Panc1 (cell line): Measurements from ENCODE around the gene ATP10A. TPM values are rescaled to one million over a fixed set of nuclear protein-coding genes. Genes with fewer than 3 reads are reported as not detected.

Experiments
- ATAC-seq: fragments of 200-7000 bp; cut with Tn5 transposase; 2 replicates; pipeline ENCODE4 v1.9.1; 2020; ENCODE audit warnings: mild to moderate bottlenecking, moderate library complexity
- BruUV-seq: library from RNA; stranded (reverse); fragments of 400-500 nt; replicated peaks from 2 replicates; lab custom pipeline; 2021; lab: Mats Ljungman, UMichigan
- CTCF ChIA-PET: fragments of 300-600 bp; sonication (Branson Sonifier 250); formaldehyde crosslinking; loops from one replicate; lab custom pipeline; 2022; ENCODE audit warnings: antibody characterized with exemption; lab: Charles Lee
- POLR2A ChIA-PET: fragments of 300-600 bp; sonication (Branson Sonifier 250); formaldehyde crosslinking; loops from one replicate; lab custom pipeline; 2022; ENCODE audit warnings: antibody characterized with exemption; lab: Charles Lee
- DNase-seq: peaks from one replicate; pipeline ENCODE4 v3.0.0-alpha.2; 2010; ENCODE audit warnings: low read depth, low spot score
- H3K27ac ChIP-seq: 2 replicates; pipeline ENCODE4 v1.5.1; 2011; ENCODE audit warnings: mild to moderate bottlenecking, low read length, inconsistent platforms
- H3K27me3 ChIP-seq: fragments of 200-500 bp; sonication (Bioruptor generic); 2 replicates; pipeline ENCODE4 v1.6.0; 2014; ENCODE audit warnings: low read length, inconsistent platforms; ENCODE audit not compliant: control insufficient read depth, insufficient read depth
- H3K36me3 ChIP-seq: fragments of 200-500 bp; sonication (Bioruptor generic); 2 replicates; pipeline ENCODE4 v1.5.1; 2014; ENCODE audit warnings: inconsistent platforms, mild to moderate bottlenecking, low read length, moderate library complexity; ENCODE audit not compliant: control insufficient read depth, insufficient read depth
- H3K4me1 ChIP-seq: 2 replicates; pipeline ENCODE4 v1.5.1; 2011; ENCODE audit warnings: inconsistent platforms, mild to moderate bottlenecking, low read length, moderate library complexity; ENCODE audit not compliant: control insufficient read depth, insufficient read depth
- H3K4me3 ChIP-seq, 2 experiments: 2 replicates each; pipeline ENCODE4 v1.5.1; 2011 to 2012; ENCODE audit warnings: low read depth in 2 of 2, low read length in 2 of 2, mild to moderate bottlenecking in 2 of 2, inconsistent platforms in 1 of 2, moderate library complexity in 1 of 2
- H3K9me3 ChIP-seq: fragments of 200-500 bp; sonication (Bioruptor generic); 2 replicates; pipeline ENCODE4 v1.5.1; 2014; ENCODE audit warnings: low read depth, mild to moderate bottlenecking, inconsistent platforms, low read length, moderate library complexity; ENCODE audit not compliant: control insufficient read depth, insufficient read depth
- CTCF ChIP-seq: fragments of 450-650 bp; IDR thresholded peaks from 2 replicates; pipeline ENCODE4 v1.5.1; 2017; ENCODE audit warnings: mild to moderate bottlenecking
- POLR2AphosphoS5 ChIP-seq: IDR thresholded peaks from 2 replicates; pipeline ENCODE4 v1.6.1; 2012; ENCODE audit warnings: mild to moderate bottlenecking, low read depth, low read length, moderate library complexity
- REST ChIP-seq, 2 experiments: IDR thresholded peaks; 2 replicates each; pipeline ENCODE4 v1.6.1; 2011 to 2012; ENCODE audit warnings: low read depth in 2 of 2, control low read depth in 1 of 2, low read length in 1 of 2, mild to moderate bottlenecking in 1 of 2, moderate library complexity in 1 of 2; ENCODE audit not compliant: insufficient read depth in 1 of 2
- SIN3A ChIP-seq: IDR thresholded peaks from 2 replicates; pipeline ENCODE4 v1.6.1; 2012; ENCODE audit warnings: low read depth, mild to moderate bottlenecking, low read length, moderate library complexity, borderline replicate concordance; ENCODE audit not compliant: insufficient read depth
- TCF7L2 ChIP-seq: IDR thresholded peaks from 2 replicates; pipeline ENCODE4 v1.6.1; 2011; ENCODE audit warnings: mild to moderate bottlenecking, low read depth, low read length, inconsistent platforms
- in situ Hi-C: cut with HindIII; loops from 2 replicates; pipeline ENCODE4 v1.10.0; 2016; ENCODE audit warnings: low sequenced_read_pairs, low pct_unique_long_range_greater_than_20kb
- intact Hi-C: fragments of 100-400 bp; cut with micrococcal nuclease; formaldehyde crosslinking; loops from one replicate; pipeline ENCODE4 v1.10.0; 2022; ENCODE audit not compliant: unreplicated experiment
- microRNA-seq: library from miRNA; unstranded; fragments of <30 nt; microRNA quantifications from one replicate; pipeline ENCODE4 v1.1.0, GENCODE V29; 2020; ENCODE audit not compliant: unreplicated experiment
- total RNA-seq: library from RNA; stranded (reverse); gene quantifications from one replicate; pipeline ENCODE4 v1.2.1, GENCODE V29; 2021; ENCODE audit not compliant: unreplicated experiment

ATP10A gene
- total RNA-seq, 1 experiment from 2014 or later = 0.31 TPM

GRCh38 chr15:25633862-25634261 lies 229.3 kb downstream of the ATP10A start:
- CTCF ChIA-PET = no interaction called here
- Histone ChIP-seq H3K27me3 (no peaks in the 10 kb centered on the region), H3K36me3 (no peaks in the 10 kb centered on the region), H3K4me3 (no peak overlapping the region), H3K9me3 (no peaks in the 10 kb centered on the region), H3K27ac (no peak overlapping the region), H3K4me1 (no peaks in the 10 kb centered on the region)
- POLR2A ChIA-PET = no interaction called here
- BruUV-seq = no TSS peak
- DNase-seq = no peak
- in situ Hi-C loops (no loop called here), intact Hi-C loops (no loop called here)
- ATAC-seq = no peak
- TF ChIP-seq CTCF (no peak), SIN3A (no peak), POLR2AphosphoS5 (no peak), TCF7L2 (no peak), REST (IDR thresholded peaks at IDR 0.05; ENCODE audit: insufficient read depth in 1 of 2, low read depth in 2 of 2, low read length in 1 of 2) (no peak)

GRCh38 chr15:25631971-25632370 lies 231.2 kb downstream of the ATP10A start:
- no TSS peak for BruUV-seq
- intact Hi-C loops (no loop called here), in situ Hi-C loops (no loop called here)
- H3K4me3 ChIP-seq = no peak overlapping the region
- H3K4me1 ChIP-seq = no peaks in the 10 kb centered on the region
- H3K27me3 ChIP-seq = no peaks in the 10 kb centered on the region
- ATAC-seq (no peak), DNase-seq (no peak)
- H3K27ac ChIP-seq = no peak overlapping the region
- ChIA-PET CTCF (no interaction called here), POLR2A (no interaction called here)
- no peak for TF ChIP-seq TCF7L2
- TF ChIP-seq REST (IDR thresholded peaks at IDR 0.05; ENCODE audit: insufficient read depth in 1 of 2, low read depth in 2 of 2, low read length in 1 of 2) = no peak
- no peak for TF ChIP-seq CTCF
- TF ChIP-seq SIN3A = no peak
- no peak for TF ChIP-seq POLR2AphosphoS5
- no peaks in the 10 kb centered on the region for H3K36me3 ChIP-seq
- H3K9me3 ChIP-seq = no peaks in the 10 kb centered on the region

Small RNA genes lying within 50 kb of the gene (microRNA-seq; reads per million reads assigned to microRNA genes)
- gene MIR4715 = not detected
